SK-N-SH treated with all-trans-retinoic acid at 6 μM for 48 hours (cell line): ENCODE measurements around the gene NEK10.

ENCODE experiments used
- ATAC-seq: fragments of 200-7000 bp; cut with Tn5 transposase; 3 replicates; pipeline ENCODE4 v1.9.1; 2020; ENCODE audit warnings: mild to moderate bottlenecking, moderate library complexity
- CREB5 ChIP-seq: fragments of 250-450 bp; sonication (Bioruptor Pico); IDR thresholded peaks from 2 replicates; pipeline ENCODE4 v1.5.1; 2020; ENCODE audit warnings: low read depth, mild to moderate bottlenecking, moderate library complexity
- CSDC2 ChIP-seq: fragments of 250-450 bp; sonication (Bioruptor Pico); IDR thresholded peaks from 2 replicates; pipeline ENCODE4 v1.5.0; 2020; ENCODE audit warnings: mild to moderate bottlenecking, moderate library complexity
- CSRNP3 ChIP-seq: fragments of 250-450 bp; sonication (Bioruptor Pico); IDR thresholded peaks from 2 replicates; pipeline ENCODE4 v1.5.1; 2021; ENCODE audit warnings: mild to moderate bottlenecking, moderate library complexity
- ESRRG ChIP-seq: fragments of 250-450 bp; sonication (Bioruptor Pico); IDR thresholded peaks from 2 replicates; pipeline ENCODE4 v1.6.1; 2021; ENCODE audit warnings: mild to moderate bottlenecking
- GLIS3 ChIP-seq: fragments of 250-450 bp; sonication (Bioruptor Pico); IDR thresholded peaks from 2 replicates; pipeline ENCODE4 v1.5.0; 2020; ENCODE audit warnings: mild to moderate bottlenecking, moderate library complexity
- ISL1 ChIP-seq: fragments of 250-450 bp; sonication (Bioruptor Pico); IDR thresholded peaks from 2 replicates; pipeline ENCODE4 v2.1.2; 2022; ENCODE audit warnings: mild to moderate bottlenecking, moderate library complexity
- PATZ1 ChIP-seq: fragments of 250-450 bp; sonication (Bioruptor Pico); IDR thresholded peaks from 2 replicates; pipeline ENCODE4 v1.8.0; 2020; ENCODE audit warnings: mild to moderate bottlenecking, moderate library complexity, borderline replicate concordance
- PPARA ChIP-seq: fragments of 250-450 bp; sonication (Bioruptor Pico); IDR thresholded peaks from 2 replicates; pipeline ENCODE4 v1.5.0; 2020; ENCODE audit warnings: mild to moderate bottlenecking, borderline replicate concordance
- RARB ChIP-seq: fragments of 250-450 bp; sonication (Bioruptor Pico); IDR thresholded peaks from 2 replicates; pipeline ENCODE4 v1.8.0; 2021; ENCODE audit warnings: mild to moderate bottlenecking, moderate library complexity
- SNAI2 ChIP-seq: fragments of 250-450 bp; sonication (Bioruptor Pico); IDR thresholded peaks from 2 replicates; pipeline ENCODE4 v1.5.0; 2020; ENCODE audit warnings: mild to moderate bottlenecking, moderate library complexity
- TCF4 ChIP-seq: fragments of 250-450 bp; sonication (Bioruptor Pico); IDR thresholded peaks from 2 replicates; pipeline ENCODE4 v1.8.0; 2021; ENCODE audit warnings: mild to moderate bottlenecking, moderate library complexity, borderline replicate concordance
- TOX ChIP-seq: fragments of 250-450 bp; sonication (Bioruptor Pico); IDR thresholded peaks from 2 replicates; pipeline ENCODE4 v1.8.0; 2021; ENCODE audit warnings: mild to moderate bottlenecking, moderate library complexity, borderline replicate concordance
- TSHZ2 ChIP-seq: fragments of 250-450 bp; sonication (Bioruptor Pico); IDR thresholded peaks from 2 replicates; pipeline ENCODE4 v1.5.0; 2020; ENCODE audit warnings: mild to moderate bottlenecking, moderate library complexity
- ZC3H10 ChIP-seq: fragments of 250-450 bp; sonication (Bioruptor Pico); IDR thresholded peaks from 2 replicates; pipeline ENCODE4 v1.5.1; 2021; ENCODE audit warnings: mild to moderate bottlenecking, moderate library complexity
- ZFP3 ChIP-seq: fragments of 250-450 bp; sonication (Bioruptor Pico); IDR thresholded peaks from 2 replicates; pipeline ENCODE4 v1.5.0; 2020; ENCODE audit warnings: mild to moderate bottlenecking, moderate library complexity
- ZNF565 ChIP-seq: fragments of 450-650 bp; formaldehyde crosslinking; conservative IDR thresholded peaks from 2 replicates; pipeline ENCODE4 v1.5.0; 2020; ENCODE audit warnings: low read depth, mild to moderate bottlenecking, moderate library complexity
- ZNF8 ChIP-seq: fragments of 450-650 bp; formaldehyde crosslinking; IDR thresholded peaks from 2 replicates; pipeline ENCODE4 v1.5.0; 2020; ENCODE audit warnings: mild to moderate bottlenecking, moderate library complexity

The NEK10 gene

GRCh38 chr3:27090275-27091041 is 278.7 kb downstream of the NEK10 start (continued):
- TF ChIP-seq CSRNP3 (CRISPR knock-in tag) = no peak
- no peak for TF ChIP-seq ZFP3
- TF ChIP-seq CREB5 (CRISPR knock-in tag) = no peak
- no peak for TF ChIP-seq ZNF8 (CRISPR knock-in tag)
- no peak for TF ChIP-seq CSDC2 (CRISPR knock-in tag)
- no peak for TF ChIP-seq SNAI2 (CRISPR knock-in tag)

- TF ChIP-seq CSRNP3 (CRISPR knock-in tag) (no peak), ISL1 (CRISPR knock-in tag) (no peak), ZNF8 (CRISPR knock-in tag) (no peak), TOX (CRISPR knock-in tag) (no peak), ESRRG (CRISPR knock-in tag) (no peak)
- ATAC-seq = no peak
These were observed 279.5 kb downstream of the NEK10 start for GRCh38 chr3:27089645-27090044.

- ATAC-seq = no peak
- TF ChIP-seq TSHZ2 (CRISPR knock-in tag) (no peak), PATZ1 (CRISPR knock-in tag) (no peak), ESRRG (CRISPR knock-in tag) (no peak), GLIS3 (CRISPR knock-in tag) (no peak), CREB5 (CRISPR knock-in tag) (no peak), TOX (CRISPR knock-in tag) (no peak), CSRNP3 (CRISPR knock-in tag) (no peak), RARB (CRISPR knock-in tag) (no peak), PPARA (CRISPR knock-in tag) (no peak), SNAI2 (CRISPR knock-in tag) (no peak), ZC3H10 (CRISPR knock-in tag) (no peak), ZNF565 (no peak), ZNF8 (CRISPR knock-in tag) (no peak), TCF4 (CRISPR knock-in tag) (no peak), ZFP3 (no peak)
These were observed 280.1 kb downstream of the NEK10 start for GRCh38 chr3:27089068-27089467.
